ENCODE measurements around the gene GJC2. TPM values are rescaled to one million over a fixed set of nuclear protein-coding genes. Genes with fewer than 3 reads are reported as not detected.

The GJC2 gene
- total RNA-seq, 2 donors from 2014 or later: 1.9 to 4.1 TPM

- no peak overlapping the region for H3K27ac ChIP-seq
Measured at GRCh38 chr1:228174482-228175315, 25.0 kb downstream of the GJC2 start.

GRCh38 chr1:228175316-228176023 is 25.7 kb downstream of the GJC2 start:
- Histone ChIP-seq H3K9me3 (no peaks in the 10 kb centered on the region), H3K27me3 (replicated peaks; ENCODE audit: insufficient read depth) (no peaks in the 10 kb centered on the region), H3K27ac (no peak overlapping the region), H3K4me1 (replicated peaks) (no peaks in the 10 kb centered on the region), H3K36me3 (peaks cover 0 to 7% of the 10 kb centered on the region in 2 donors), H3K4me3 (no peak overlapping the region)
- DNase-seq (ENCODE audit: low spot score): no peak
- TF ChIP-seq POLR2A (IDR thresholded peaks at IDR 0.05) (no peak), CTCF (IDR thresholded peaks at IDR 0.05) (no peak), POLR2AphosphoS5 (IDR thresholded peaks at IDR 0.05) (no peak)
- 88% methylated on average over 16 of the region's 18 CpGs for WGBS
- intact Hi-C loops (cut with DNase I): no loop called here

More at GRCh38 chr1:228174482-228175315, 25.0 kb downstream of the GJC2 start:
- TF ChIP-seq POLR2AphosphoS5 (IDR thresholded peaks at IDR 0.05) (no peak), POLR2A (IDR thresholded peaks at IDR 0.05) (no peak), CTCF (IDR thresholded peaks at IDR 0.05) (no peak)
- intact Hi-C loops (cut with DNase I): no loop called here
- Histone ChIP-seq H3K9me3 (no peaks in the 10 kb centered on the region), H3K4me3 (no peak overlapping the region), H3K36me3 (peaks cover 0 to 7% of the 10 kb centered on the region in 2 donors), H3K4me1 (replicated peaks) (no peaks in the 10 kb centered on the region), H3K27me3 (replicated peaks; ENCODE audit: insufficient read depth) (no peaks in the 10 kb centered on the region)
- no peak for DNase-seq (ENCODE audit: low spot score)
- 93% methylated on average over 45 of the region's 52 CpGs for WGBS

GRCh38 chr1:228176024-228176395 is 26.3 kb downstream of the GJC2 start:
- H3K4me3 ChIP-seq: no peak overlapping the region
- no peaks in the 10 kb centered on the region for H3K27me3 ChIP-seq (replicated peaks; ENCODE audit: insufficient read depth)
- H3K4me1 ChIP-seq (replicated peaks): no peaks in the 10 kb centered on the region
- intact Hi-C loops (cut with DNase I): no loop called here
- no peak for TF ChIP-seq POLR2A (IDR thresholded peaks at IDR 0.05)
- no peak for TF ChIP-seq CTCF (IDR thresholded peaks at IDR 0.05)
- no peak overlapping the region for H3K27ac ChIP-seq
- H3K9me3 ChIP-seq: no peaks in the 10 kb centered on the region
- no peak for DNase-seq (ENCODE audit: low spot score)
- H3K36me3 ChIP-seq: peaks cover 0 to 7% of the 10 kb centered on the region in 2 donors
- WGBS: 97% methylated on average over 4 of the region's 4 CpGs

- no peak for DNase-seq (ENCODE audit: low spot score)
- TF ChIP-seq POLR2AphosphoS5 (IDR thresholded peaks at IDR 0.05) (no peak), CTCF (IDR thresholded peaks at IDR 0.05) (no peak), POLR2A (IDR thresholded peaks at IDR 0.05) (no peak)
- Histone ChIP-seq H3K4me3 (no peak overlapping the region), H3K27me3 (replicated peaks; ENCODE audit: insufficient read depth) (no peaks in the 10 kb centered on the region), H3K9me3 (no peaks in the 10 kb centered on the region), H3K36me3 (peaks cover 0 to 7% of the 10 kb centered on the region in 2 donors), H3K27ac (no peak overlapping the region), H3K4me1 (replicated peaks) (no peaks in the 10 kb centered on the region)
- 94% methylated on average over 19 of the region's 19 CpGs for WGBS
- intact Hi-C loops (cut with DNase I): no loop called here
Measured at GRCh38 chr1:228176461-228177182, 26.9 kb downstream of the GJC2 start.

All from prostate gland (tissue), 2 donors.